Lower leg skin (tissue), 4 donors: ENCODE measurements around the gene TMEM37. TPM values are rescaled to one million over a fixed set of nuclear protein-coding genes. Genes with fewer than 3 reads are reported as not detected.
A peak's percentile ranks its signal among the peaks of the same experiment; 100 is the strongest.

Experiments used
- DNase-seq, 2 donors: peaks; one replicate each; pipeline ENCODE4 v3.0.0-alpha.2; 2019; ENCODE audit warnings: low spot score in 2 of 2
- H3K4me3 ChIP-seq: fragments of 200-600 bp; sonication (generic); 2 replicates; pipeline ENCODE4 v1.5.1; 2017; ENCODE audit warnings: mild to moderate bottlenecking, low read depth; ENCODE audit not compliant: poor library complexity, severe bottlenecking
- CTCF ChIP-seq, 3 donors: fragments of 450-650 bp; IDR thresholded peaks; one replicate each; pipeline ENCODE4 v1.5.1; 2016; ENCODE audit warnings: antibody characterized with exemption in 3 of 3, mild to moderate bottlenecking in 3 of 3, moderate library complexity in 2 of 3
- POLR2A ChIP-seq, 2 donors: fragments of 450-650 bp; IDR thresholded peaks; one replicate each; pipeline ENCODE4 v1.6.1; 2016 to 2017; ENCODE audit warnings: antibody characterized with exemption in 2 of 2, mild to moderate bottlenecking in 1 of 2, moderate library complexity in 1 of 2
- WGBS, 2 donors: methylation state at CpG; one replicate each; pipeline ENCODE4 v1.1.5; 2018; 5-methylcytosine and 5-hydroxymethylcytosine counted together
- intact Hi-C: fragments of 100-400 bp; cut with DNase I; formaldehyde crosslinking; loops from one replicate; pipeline ENCODE4 v1.15.0; 2023; ENCODE audit warnings: low total_unique reads
- total RNA-seq, 4 donors: library from RNA; depleted of rRNA; stranded (reverse); fragments of >200 nt; gene quantifications; one replicate each; pipeline ENCODE4 v1.1.0, GENCODE V29; 2016

TMEM37 gene
- total RNA-seq, 4 donors from 2014 or later = 2.8 to 8.7 (median 6.8) TPM

- H3K4me3 ChIP-seq = no peak overlapping the region
- no peak for TF ChIP-seq CTCF (IDR thresholded peaks at IDR 0.05)
- no peak for TF ChIP-seq POLR2A (IDR thresholded peaks at IDR 0.05)
- WGBS, 2 donors = 11 to 14% methylated on average over 5 of the region's 5 CpGs
- DNase-seq = peak; percentile 66 to 89
- intact Hi-C loops = no loop called here
Measured at GRCh38 chr2:119389615-119390306, 41.9 kb upstream of the TMEM37 start.

- no peak overlapping the region for H3K4me3 ChIP-seq
- WGBS, 2 donors = 87 to 88% methylated on average over 3 of the region's 3 CpGs
- intact Hi-C loops = no loop called here
- TF ChIP-seq POLR2A (IDR thresholded peaks at IDR 0.05) (no peak), CTCF (IDR thresholded peaks at IDR 0.05) (no peak)
- no peak for DNase-seq
Measured at GRCh38 chr2:119393971-119394748, 37.5 kb upstream of the TMEM37 start.

GRCh38 chr2:119397196-119397595 lies 34.5 kb upstream of the TMEM37 start:
- DNase-seq = no peak
- intact Hi-C loops = no loop called here
- no peak overlapping the region for H3K4me3 ChIP-seq
- TF ChIP-seq CTCF (IDR thresholded peaks at IDR 0.05) (no peak), POLR2A (IDR thresholded peaks at IDR 0.05) (no peak)
- WGBS, 2 donors = 89 to 92% methylated on average over 6 of the region's 6 CpGs

- intact Hi-C loops = no loop called here
Measured at GRCh38 chr2:119402106-119402505, 29.5 kb upstream of the TMEM37 start.

More at GRCh38 chr2:119402106-119402505, 29.5 kb upstream of the TMEM37 start:
- no peak overlapping the region for H3K4me3 ChIP-seq
- peak in 1 of 2 donors; percentile 37 for DNase-seq
- TF ChIP-seq POLR2A (IDR thresholded peaks at IDR 0.05) (no peak), CTCF (IDR thresholded peaks at IDR 0.05) (no peak)
- 89 to 90% methylated on average over 5 of the region's 5 CpGs for WGBS, 2 donors
